ENCODE data around the gene PCDHB14.

GRCh38 chr5:141260458-141261237 lies 37.5 kb downstream of the PCDHB14 start:
- TF ChIP-seq CTCF (IDR thresholded peaks at IDR 0.05; ENCODE audit: low read length) = no peak
- TF ChIP-seq EZH2phosphoT487 (IDR thresholded peaks at IDR 0.05; ENCODE audit: low read length) = no peak
